IMR-90 (cell line): ENCODE results near the gene WFDC12. TPM values are rescaled to one million over a fixed set of nuclear protein-coding genes. Genes with fewer than 3 reads are reported as not detected.

Source experiments
- ATAC-seq: fragments of 200-7000 bp; cut with Tn5 transposase; 2 replicates; pipeline ENCODE4 v1.9.1; 2020; ENCODE audit warnings: low read depth, mild to moderate bottlenecking, moderate library complexity
- BruUV-seq: library from RNA; stranded (reverse); fragments of 400-500 nt; replicated peaks from 2 replicates; lab custom pipeline; 2021; lab: Mats Ljungman, UMichigan
- CTCF ChIA-PET: fragments of 300-600 bp; formaldehyde crosslinking; extraction: SDS; loops from one replicate; lab custom pipeline; 2021; ENCODE audit warnings: antibody characterized with exemption; lab: Yijun Ruan, JAX
- POLR2A ChIA-PET: fragments of 300-600 bp; sonication (Branson Sonifier 250); formaldehyde crosslinking; loops from one replicate; lab custom pipeline; 2022; ENCODE audit warnings: antibody characterized with exemption; ENCODE audit not compliant: unreplicated experiment; lab: Charles Lee
- DNase-seq: peaks from one replicate; pipeline ENCODE4 v3.0.0; 2013
- H2AFZ ChIP-seq: replicated peaks from 2 replicates; pipeline ENCODE3; 2013; ENCODE audit warnings: low read length, mild to moderate bottlenecking; ENCODE audit not compliant: poor library complexity
- H2AK5ac ChIP-seq: 2 replicates; pipeline ENCODE4 v1.6.1; 2013; ENCODE audit warnings: low read depth, low read length, inconsistent platforms
- H2AK9ac ChIP-seq: replicated peaks from 2 replicates; pipeline ENCODE3; 2013; ENCODE audit warnings: mild to moderate bottlenecking, low read depth, low read length, moderate library complexity; ENCODE audit not compliant: poor library complexity
- H2BK120ac ChIP-seq: 2 replicates; pipeline ENCODE4 v1.6.1; 2013; ENCODE audit warnings: low read depth, low read length, inconsistent platforms
- H2BK15ac ChIP-seq: 3 replicates; pipeline ENCODE4 v1.6.1; 2013; ENCODE audit warnings: low read depth, low read length, inconsistent platforms
- H2BK20ac ChIP-seq: 2 replicates; pipeline ENCODE4 v1.6.1; 2013; ENCODE audit warnings: low read depth, mild to moderate bottlenecking, inconsistent platforms, low read length, moderate library complexity
- H2BK5ac ChIP-seq: 2 replicates; pipeline ENCODE4 v1.6.1; 2013; ENCODE audit warnings: mild to moderate bottlenecking, low read depth, low read length, inconsistent platforms; ENCODE audit not compliant: poor library complexity, severe bottlenecking
- H3K14ac ChIP-seq: replicated peaks from 2 replicates; pipeline ENCODE4 v1.6.1; 2013; ENCODE audit warnings: low read depth, low read length, inconsistent platforms
- H3K18ac ChIP-seq: 2 replicates; pipeline ENCODE4 v1.6.1; 2013; ENCODE audit warnings: low read depth, low read length, control low read depth
- H3K23ac ChIP-seq: 2 replicates; pipeline ENCODE4 v1.6.1; 2013; ENCODE audit warnings: low read depth, low read length, inconsistent platforms
- H3K27ac ChIP-seq: 2 replicates; pipeline ENCODE4 v1.5.1; 2013; ENCODE audit warnings: mild to moderate bottlenecking, control low read depth, low read length; ENCODE audit not compliant: insufficient read depth
- H3K27me3 ChIP-seq: 2 replicates; pipeline ENCODE4 v1.6.1; 2013; ENCODE audit warnings: low read length; ENCODE audit not compliant: control insufficient read depth, insufficient read depth
- H3K36me3 ChIP-seq: 2 replicates; pipeline ENCODE4 v1.6.1; 2013; ENCODE audit warnings: low read length, mixed read lengths; ENCODE audit not compliant: control insufficient read depth, insufficient read depth
- H3K4ac ChIP-seq: 2 replicates; pipeline ENCODE4 v1.6.1; 2013; ENCODE audit warnings: low read depth, low read length, inconsistent platforms
- H3K4me1 ChIP-seq: 2 replicates; pipeline ENCODE4 v1.6.1; 2013; ENCODE audit warnings: low read length, mixed read lengths; ENCODE audit not compliant: control insufficient read depth, insufficient read depth
- H3K4me2 ChIP-seq: 2 replicates; pipeline ENCODE4 v1.6.1; 2013; ENCODE audit warnings: low read depth, mild to moderate bottlenecking, control low read depth, low read length, moderate library complexity
- H3K4me3 ChIP-seq: 2 replicates; pipeline ENCODE4 v1.5.1; 2013; ENCODE audit warnings: low read depth, mild to moderate bottlenecking, control low read depth, low read length, moderate library complexity; ENCODE audit not compliant: insufficient read depth
- H3K56ac ChIP-seq: 2 replicates; pipeline ENCODE4 v1.6.1; 2013; ENCODE audit warnings: low read length, inconsistent platforms; ENCODE audit not compliant: insufficient read depth; ENCODE audit errors: extremely low read depth
- H3K79me1 ChIP-seq, 2 experiments: 2 replicates each; pipeline ENCODE4 v1.6.1; 2013; ENCODE audit warnings: low read length in 2 of 2, inconsistent platforms in 1 of 2, low read depth in 1 of 2
- H3K9ac ChIP-seq: 2 replicates; pipeline ENCODE4 v1.6.1; 2013; ENCODE audit warnings: low read depth, low read length, control low read depth
- H3K9me1 ChIP-seq: 2 replicates; pipeline ENCODE4 v1.6.1; 2013; ENCODE audit warnings: low read length, inconsistent platforms; ENCODE audit not compliant: insufficient read depth
- H3K9me3 ChIP-seq: 2 replicates; pipeline ENCODE4 v1.6.1; 2013; ENCODE audit warnings: low read length; ENCODE audit not compliant: control insufficient read depth, insufficient read depth
- H4K20me1 ChIP-seq: 2 replicates; pipeline ENCODE4 v1.6.1; 2013; ENCODE audit warnings: low read length, inconsistent platforms; ENCODE audit not compliant: insufficient read depth
- H4K5ac ChIP-seq: 2 replicates; pipeline ENCODE4 v1.6.1; 2013; ENCODE audit warnings: mild to moderate bottlenecking, low read depth, low read length, control low read depth
- H4K8ac ChIP-seq, 2 experiments: 2 replicates each; pipeline ENCODE4 v1.6.1; 2013; ENCODE audit warnings: low read depth in 2 of 2, low read length in 2 of 2, control low read depth in 1 of 2, inconsistent platforms in 1 of 2
- H4K91ac ChIP-seq: 2 replicates; pipeline ENCODE4 v1.6.1; 2013; ENCODE audit warnings: low read depth, low read length, inconsistent platforms; ENCODE audit not compliant: insufficient read depth
- BHLHE40 ChIP-seq: fragments of 150-350 bp; IDR thresholded peaks from 2 replicates; pipeline ENCODE4 v1.6.1; 2016; ENCODE audit warnings: mild to moderate bottlenecking, low read depth, low read length
- CHD1 ChIP-seq: IDR thresholded peaks from 2 replicates; pipeline ENCODE4 v1.6.1; 2012; ENCODE audit warnings: low read depth, low read length, improper control_type of control experiment
- CTCF ChIP-seq: conservative IDR thresholded peaks from 2 replicates; pipeline ENCODE4 v1.5.1; 2012; ENCODE audit warnings: mild to moderate bottlenecking, low read depth, low read length, improper control_type of control experiment
- FOS ChIP-seq: fragments of 150-350 bp; IDR thresholded peaks from 2 replicates; pipeline ENCODE4 v1.6.1; 2016; ENCODE audit warnings: low read depth, low read length
- MAFK ChIP-seq: IDR thresholded peaks from 2 replicates; pipeline ENCODE4 v1.6.1; 2012; ENCODE audit warnings: low read depth, low read length, improper control_type of control experiment
- MAZ ChIP-seq: IDR thresholded peaks from 2 replicates; pipeline ENCODE4 v1.6.1; 2012; ENCODE audit warnings: low read depth, mild to moderate bottlenecking, low read length, improper control_type of control experiment, moderate library complexity, borderline replicate concordance
- RAD21 ChIP-seq: IDR thresholded peaks from 2 replicates; pipeline ENCODE4 v1.6.1; 2012; ENCODE audit warnings: low read length, improper control_type of control experiment
- RFX5 ChIP-seq: IDR thresholded peaks from 2 replicates; pipeline ENCODE4 v1.8.0; 2012; ENCODE audit warnings: low read depth, mild to moderate bottlenecking, low read length, moderate library complexity
- SMC3 ChIP-seq: fragments of 150-350 bp; IDR thresholded peaks from 2 replicates; pipeline ENCODE4 v1.6.1; 2016; ENCODE audit warnings: low read depth, mild to moderate bottlenecking, antibody characterized with exemption, low read length, moderate library complexity
- USF2 ChIP-seq: fragments of 150-350 bp; IDR thresholded peaks from 2 replicates; pipeline ENCODE4 v1.6.1; 2017; ENCODE audit warnings: mild to moderate bottlenecking, antibody characterized with exemption, low read length, low read depth
- WGBS, 2 experiments: methylation state at CpG; one replicate each; pipeline versions ENCODE4 v1.1.5 to v1.1.7; 2013; ENCODE audit warnings: missing lambda C conversion rate in 2 of 2; ENCODE audit not compliant: insufficient read length in 1 of 2; ENCODE audit errors: extremely low coverage in 2 of 2; 5-methylcytosine and 5-hydroxymethylcytosine counted together
- dilution Hi-C: fragments of 300-500 bp; cut with HindIII; formaldehyde crosslinking; loops from one replicate; pipeline ENCODE4 v1.14.3; 2018; ENCODE audit warnings: low sequenced_read_pairs; ENCODE audit not compliant: unreplicated experiment
- in situ Hi-C: fragments of 300-500 bp; cut with MboI; formaldehyde crosslinking; loops from 3 replicates; pipeline ENCODE4 v1.14.3; 2019; ENCODE audit warnings: low sequenced_read_pairs, inconsistent platforms, mixed read lengths
- intact Hi-C: fragments of 100-400 bp; cut with micrococcal nuclease; formaldehyde crosslinking; loops from 2 replicates; pipeline ENCODE4 v1.10.0; 2022
- polyA plus RNA-seq, 3 experiments: library from polyadenylated mRNA; depleted of rRNA; stranded (reverse); fragments of >200 nt; gene quantifications; 2 replicates each; pipeline ENCODE4 v1.2.3, GENCODE V29; 2012; ENCODE audit warnings: low replicate concordance in 1 of 3
- total RNA-seq: library from RNA; depleted of rRNA; stranded (reverse); fragments of >200 nt; gene quantifications from 2 replicates; pipeline ENCODE4 v1.2.3, GENCODE V29; 2012

WFDC12 gene
- total and polyA plus RNA-seq, 2 of the 4 experiments (the other 2 are of a cell fraction): not detected

GRCh38 chr20:45163083-45163803, 39.0 kb upstream of the WFDC12 start:
- no peak overlapping the region for H4K91ac ChIP-seq
- ChIA-PET POLR2A (no interaction called here), CTCF (interaction anchor here (0.6 kb wide), 1 partner anchor 96 kb away, joined by 3 read pairs; no protein-coding TSS in a partner anchor)
- BruUV-seq: no TSS peak
- H3K4me2 ChIP-seq: no peak overlapping the region
- no peak overlapping the region for H2BK20ac ChIP-seq
- no peak overlapping the region for H2AFZ ChIP-seq
- no peak overlapping the region for H2BK15ac ChIP-seq
- H3K18ac ChIP-seq: no peak overlapping the region
- no peak overlapping the region for H3K27ac ChIP-seq
- no peak overlapping the region for H3K56ac ChIP-seq
- H3K23ac ChIP-seq: no peak overlapping the region
- dilution Hi-C loops (no loop called here), in situ Hi-C loops (no loop called here), intact Hi-C loops (no loop called here)
- no peaks in the 10 kb centered on the region for H3K9me1 ChIP-seq
- H3K4ac ChIP-seq: no peak overlapping the region
- no peak overlapping the region for H2BK5ac ChIP-seq
- no peak overlapping the region for H3K14ac ChIP-seq
- TF ChIP-seq FOS: no peak
- no peak for TF ChIP-seq USF2
- no peak for TF ChIP-seq MAZ
- TF ChIP-seq CHD1: no peak
- TF ChIP-seq SMC3: no peak
- TF ChIP-seq RAD21: no peak
- TF ChIP-seq BHLHE40: no peak
- no peak for TF ChIP-seq RFX5
- no peak for TF ChIP-seq CTCF
- TF ChIP-seq MAFK: no peak
- H3K9me3 ChIP-seq: no peaks in the 10 kb centered on the region
- H2AK5ac ChIP-seq: no peak overlapping the region
- H2AK9ac ChIP-seq: no peak overlapping the region
- H4K5ac ChIP-seq: no peak overlapping the region
- no peak overlapping the region for H4K8ac ChIP-seq
- no peaks in the 10 kb centered on the region for H4K20me1 ChIP-seq
- DNase-seq (no peak), ATAC-seq (no peak)
- no peak overlapping the region for H3K9ac ChIP-seq
- no peak overlapping the region for H2BK120ac ChIP-seq
- H3K36me3 ChIP-seq: no peaks in the 10 kb centered on the region
- no peaks in the 10 kb centered on the region for H3K27me3 ChIP-seq
- H3K79me1 ChIP-seq: no peaks in the 10 kb centered on the region
- H3K4me1 ChIP-seq: peaks cover under 1% of the 10 kb centered on the region; the same call in 1 of the 2 replicates
- H3K4me3 ChIP-seq: no peak overlapping the region
- 13% methylated on average over 1 of the region's 1 CpG; no CpG with 5 or more reads in 1 of the 2 experiments for WGBS, 2 experiments
